DMS153 treated with DMSO at 0.1 percent for 48 hours (cell line): ENCODE data around the gene TBCE.

Experiments
- DNase-seq: peaks from one replicate; lab custom pipeline; 2025; ENCODE audit not compliant: unreplicated experiment; lab: John Stamatoyannopoulos, UW

TBCE gene

GRCh38 chr1:235409042-235409820, 42.0 kb downstream of the TBCE start:
- DNase-seq, result no peak

GRCh38 chr1:235410467-235410866, 43.2 kb downstream of the TBCE start:
- no peak for DNase-seq

DNA sequence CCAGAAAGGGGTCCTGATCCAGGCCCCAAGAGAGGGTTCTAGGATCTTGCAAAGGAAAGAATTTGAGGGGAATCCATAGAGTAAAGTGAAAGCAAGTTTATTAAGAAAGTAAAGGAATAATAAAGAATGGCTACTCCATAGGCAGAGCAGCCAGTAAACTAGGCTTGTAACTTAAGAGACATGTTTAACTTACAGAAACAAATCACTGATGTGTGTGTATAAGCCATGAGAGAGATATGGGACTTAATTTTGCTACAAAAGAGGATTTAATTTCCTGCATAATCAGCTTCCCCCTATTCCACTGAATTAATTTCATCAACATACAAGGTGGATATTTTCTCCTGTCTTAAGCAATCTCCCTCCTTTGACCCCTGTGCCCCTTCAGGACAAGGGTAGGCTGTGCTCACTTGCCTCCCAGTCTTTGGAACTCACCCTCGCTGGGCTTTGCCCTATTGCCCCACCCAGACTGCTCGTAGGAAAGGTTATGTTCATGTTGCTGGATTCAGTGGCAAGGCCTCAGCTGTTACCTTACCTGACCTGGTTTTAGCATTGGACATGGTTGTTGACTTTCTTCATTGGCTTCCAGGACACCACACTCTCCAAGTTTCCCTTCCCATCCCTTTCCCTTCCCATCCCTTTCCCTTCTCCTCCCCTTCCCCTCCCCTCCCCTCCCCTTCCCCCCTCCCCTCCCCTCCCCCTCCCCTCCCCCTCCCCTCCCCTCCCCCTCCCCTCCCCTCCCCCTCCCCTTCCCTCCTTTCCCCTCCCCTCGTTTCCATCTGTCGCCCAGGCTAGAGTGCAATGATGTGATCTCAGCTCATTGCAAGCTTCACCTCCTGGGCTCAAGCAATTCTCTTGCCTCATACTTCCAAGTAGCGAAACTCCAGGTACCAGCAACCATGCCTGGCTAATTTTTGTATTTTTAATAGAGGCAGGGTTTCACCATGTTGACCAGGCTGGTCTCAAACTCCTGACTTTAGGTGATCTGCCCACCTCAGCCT, 44.6 kb downstream of the TBCE start:
- DNase-seq, result no peak

DNA sequence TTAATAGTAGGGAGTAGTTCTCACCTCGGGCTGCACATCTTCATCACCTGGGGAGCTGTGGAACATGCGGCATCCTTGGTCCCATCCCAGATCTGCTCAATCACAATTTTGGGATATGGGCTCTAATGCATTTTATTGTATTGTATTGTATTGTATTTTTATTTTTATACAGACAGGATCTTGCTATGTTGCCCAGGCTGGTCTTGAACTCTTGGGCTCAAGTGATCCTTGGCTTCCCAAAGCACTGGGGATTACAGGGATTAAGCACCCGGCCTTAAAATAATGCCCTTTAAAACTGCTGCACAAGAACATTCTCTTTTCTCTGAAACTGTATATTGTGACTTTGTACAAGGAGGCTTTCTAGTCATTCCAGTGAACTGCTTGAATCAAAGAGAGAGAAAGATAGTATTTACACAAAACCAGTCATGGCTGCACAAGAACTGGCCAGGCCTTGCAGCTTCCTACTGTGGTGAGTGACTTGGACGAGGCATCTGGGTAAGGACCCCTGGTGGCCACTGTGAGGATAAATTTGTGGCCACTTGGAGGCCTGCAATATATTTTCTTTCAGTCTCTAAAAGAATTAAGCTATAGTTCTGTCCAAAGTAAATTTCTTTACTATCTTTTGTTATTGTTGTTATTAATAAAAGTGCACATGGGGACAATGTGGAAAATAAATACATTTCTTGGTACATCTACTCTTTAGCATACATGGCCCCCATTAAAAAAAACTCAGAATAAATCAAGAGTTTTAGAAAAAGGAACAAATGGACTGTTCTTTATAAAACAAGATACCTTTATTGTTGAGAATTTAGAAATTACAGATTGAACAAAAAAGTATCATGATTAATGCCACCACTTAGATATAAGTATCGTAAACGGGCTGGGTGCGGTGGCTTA, 48.0 kb downstream of the TBCE start:
- no peak for DNase-seq

DNA sequence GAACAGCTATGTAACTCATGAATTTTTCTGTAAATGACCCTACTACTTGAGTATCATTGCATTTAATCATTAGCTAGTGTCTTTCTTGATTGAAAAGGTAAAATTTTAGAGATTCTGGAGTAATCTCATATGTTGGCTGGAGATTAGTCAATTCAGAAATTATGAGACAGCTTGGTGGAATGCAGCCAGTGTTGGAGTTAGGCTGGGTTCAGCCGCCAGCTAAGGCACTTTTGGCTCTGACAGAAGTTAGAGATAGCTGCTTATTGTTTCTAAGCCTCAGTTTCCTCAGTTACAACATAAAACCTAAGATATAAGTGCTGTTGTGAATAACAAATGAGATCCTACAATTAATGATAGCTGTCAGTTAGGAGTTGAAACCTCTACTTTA, 49.4 kb downstream of the TBCE start:
- no peak for DNase-seq

- DNase-seq, result no peak
These were observed 50.0 kb downstream of the TBCE start for GRCh38 chr1:235417086-235417697.

GRCh38 chr1:235421751-235422150, 54.5 kb downstream of the TBCE start:
- no peak for DNase-seq

GRCh38 chr1:235423214-235423652, 56.0 kb downstream of the TBCE start:
- no peak for DNase-seq

DNA sequence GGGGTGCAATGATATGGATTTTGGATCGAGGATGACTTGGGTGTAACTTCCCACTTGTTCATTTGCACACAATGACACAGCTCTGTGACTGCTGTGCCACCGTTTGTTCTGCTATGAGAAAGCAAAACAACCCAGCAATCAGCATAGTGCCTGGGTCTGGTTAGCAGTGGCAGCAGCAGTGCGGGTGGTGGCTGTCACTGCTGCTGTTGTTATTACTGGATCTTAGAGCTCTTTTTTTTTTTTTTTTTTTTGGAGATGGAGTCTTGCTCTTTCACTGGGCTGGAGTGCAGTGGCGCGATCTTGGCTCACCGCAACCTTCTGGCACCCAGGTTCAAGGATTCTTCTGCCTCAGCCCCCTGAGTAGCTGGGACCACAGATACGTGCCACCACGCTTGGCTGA, 56.9 kb downstream of the TBCE start:
- no peak for DNase-seq

DNA sequence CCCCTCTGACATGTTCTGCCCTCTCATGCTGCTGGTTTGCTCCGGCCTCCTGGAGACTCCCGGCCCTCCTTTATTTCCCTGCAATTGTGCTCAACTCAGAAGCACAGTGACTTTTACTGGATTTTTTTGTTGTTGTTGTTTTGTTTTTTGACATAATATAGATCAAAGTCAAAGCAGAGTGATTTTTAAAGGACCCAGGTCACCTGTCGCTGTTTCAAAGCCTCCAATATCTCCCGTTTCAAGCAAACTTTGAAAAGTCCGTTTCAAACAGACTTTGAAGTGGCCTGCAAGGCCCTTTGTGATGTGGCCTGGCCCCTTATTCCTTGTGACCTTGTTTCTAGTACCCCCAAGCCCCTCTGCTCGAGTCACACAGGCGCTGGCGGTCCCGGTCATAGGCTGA, 58.1 kb downstream of the TBCE start:
- DNase-seq, result no peak

DNA sequence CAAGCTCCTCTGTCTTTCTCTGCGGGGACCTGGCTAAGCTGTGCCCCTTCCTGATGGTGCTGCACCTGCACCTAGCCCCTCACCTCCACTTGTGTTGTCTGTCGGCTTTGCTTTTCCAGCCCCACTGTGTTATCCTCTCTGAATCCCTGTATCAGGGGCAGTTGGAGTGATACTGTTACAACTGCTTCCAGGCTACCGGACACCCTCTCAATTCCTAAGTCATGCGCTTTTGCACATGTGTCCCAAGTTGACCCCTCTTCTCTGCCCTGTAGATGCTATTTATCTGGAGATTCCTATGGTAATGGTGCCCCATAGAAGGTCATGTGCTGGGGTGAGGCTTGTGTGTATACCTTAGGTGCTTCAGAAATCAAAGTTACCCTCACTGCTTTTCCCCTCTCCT, 58.9 kb downstream of the TBCE start:
- DNase-seq, result no peak

GRCh38 chr1:235426680-235427079, 59.5 kb downstream of the TBCE start:
- no peak for DNase-seq

DNA sequence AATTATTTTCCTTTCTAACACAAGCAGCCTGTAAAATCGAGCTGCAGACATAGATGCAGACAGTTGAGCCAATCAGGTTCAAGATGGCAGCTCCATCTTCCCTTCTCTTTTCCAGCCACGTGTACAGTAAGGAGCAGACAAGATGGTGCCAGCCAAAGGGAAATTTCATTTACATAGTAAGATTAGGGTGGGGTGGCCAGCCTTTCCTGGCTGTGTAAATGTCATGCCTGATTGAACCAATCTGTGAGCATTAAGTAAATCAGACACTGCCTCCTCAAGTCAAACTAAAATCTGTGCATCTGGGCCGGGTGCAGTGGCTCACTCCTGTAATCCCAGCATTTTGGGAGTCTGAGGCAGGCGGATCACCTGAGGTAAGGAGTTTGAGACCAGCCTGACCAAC, 60.2 kb downstream of the TBCE start:
- DNase-seq, result no peak

GRCh38 chr1:235429143-235429542, 61.9 kb downstream of the TBCE start:
- DNase-seq, result no peak

DNA sequence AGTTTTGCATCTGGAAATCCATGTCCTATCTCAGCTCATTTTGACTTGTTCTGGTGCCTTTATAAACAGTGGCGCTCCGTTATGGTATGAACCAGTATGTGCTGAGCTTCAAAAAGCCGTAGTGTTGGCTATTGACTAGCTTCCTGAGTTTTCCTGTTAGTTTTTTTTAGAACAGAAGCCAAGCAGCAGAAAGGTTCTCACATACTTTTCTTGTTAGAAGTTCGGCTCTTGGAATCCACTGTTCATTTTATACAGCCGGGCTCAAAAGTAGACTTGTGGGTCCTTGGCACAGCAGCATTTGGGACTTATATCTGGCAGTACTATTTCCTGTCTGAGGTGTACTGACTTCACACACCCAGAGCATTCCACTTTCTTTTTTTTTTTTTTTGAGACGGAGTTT, 63.8 kb downstream of the TBCE start:
- no peak for DNase-seq

DNA sequence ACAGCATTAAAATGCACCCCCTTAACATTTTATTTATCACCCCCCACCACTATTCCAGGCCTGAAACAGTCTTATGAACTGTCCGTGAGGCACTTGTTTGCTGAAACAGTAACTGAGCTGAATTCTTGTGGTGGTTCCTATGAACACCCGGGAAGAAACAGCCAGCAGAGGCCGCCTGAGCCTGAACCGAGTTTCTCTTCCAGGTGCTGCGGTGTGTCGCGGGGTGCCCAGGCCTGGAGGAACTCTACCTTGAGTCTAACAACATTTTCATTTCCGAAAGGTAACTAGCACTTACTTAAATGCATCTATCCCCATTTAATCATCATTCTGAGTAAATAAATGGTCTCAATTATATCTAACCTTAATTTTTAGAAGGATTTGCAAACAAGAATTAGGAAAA, 66.8 kb downstream of the TBCE start:
- no peak for DNase-seq

DNA sequence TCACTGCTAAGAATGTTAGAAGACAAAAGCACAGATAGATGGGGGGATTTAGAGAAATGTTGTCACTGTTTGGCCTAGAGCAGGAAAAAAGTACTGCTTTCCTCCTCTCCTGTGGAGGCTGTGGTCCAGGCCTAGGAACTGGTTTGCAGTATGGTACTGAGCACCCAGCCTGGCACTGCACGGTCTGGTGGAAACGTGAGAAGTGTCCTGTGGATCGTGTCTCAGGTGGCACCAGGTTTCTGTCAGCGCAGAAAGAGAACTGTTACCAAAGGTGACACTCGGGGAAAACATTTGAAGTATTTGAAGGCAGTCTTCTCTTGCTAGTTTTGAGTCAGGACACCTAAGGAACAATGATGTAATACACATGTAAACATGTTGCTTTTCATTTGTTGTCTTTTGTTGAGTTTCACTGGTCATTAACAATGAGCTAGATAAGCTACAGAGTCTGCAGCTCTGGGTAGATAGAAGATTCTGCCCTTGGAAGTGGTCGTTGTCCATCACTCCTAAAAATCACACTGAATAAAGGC, 74.0 kb downstream of the TBCE start:
- DNase-seq, result no peak

- no peak for DNase-seq
These were observed 75.7 kb downstream of the TBCE start for GRCh38 chr1:235442788-235443429.

DNA sequence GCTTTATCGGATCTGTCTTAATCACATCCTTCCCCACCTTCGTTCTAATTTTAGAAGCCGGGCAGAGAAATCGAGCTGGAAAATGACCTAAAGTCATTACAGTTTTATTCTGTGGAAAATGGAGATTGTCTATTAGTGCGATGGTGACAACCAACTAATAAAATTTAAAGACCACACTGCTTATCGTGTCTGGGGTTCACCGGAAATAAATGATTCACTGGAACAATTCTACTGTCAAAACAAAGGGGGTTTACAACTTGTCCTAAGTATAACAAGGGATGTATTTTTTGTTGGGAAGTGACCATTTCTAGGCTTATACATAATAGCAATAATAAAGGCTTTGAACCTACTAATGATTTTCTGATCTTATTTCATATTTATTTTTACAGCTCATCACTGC, 81.4 kb downstream of the TBCE start:
- DNase-seq, result no peak

- DNase-seq, result no peak
These were observed 83.2 kb downstream of the TBCE start for GRCh38 chr1:235450433-235450832.
